Pons (tissue), 1 donor: ENCODE measurements around the gene TRAPPC4.
A peak's percentile ranks its signal among the peaks of the same experiment; 100 is the strongest.
"Not testable (repeated sequence)": the region's sequence is repeated elsewhere in the genome, so short reads cannot be mapped to it uniquely, and the experiment has no call there.

Experiments used
- DNase-seq: peaks from one replicate; pipeline ENCODE4 v3.0.0-alpha.2; 2016; ENCODE audit warnings: low spot score

TRAPPC4 gene

GRCh38 chr11:119014209-119014924 lies 4.2 kb upstream of the TRAPPC4 start:
- no peak for DNase-seq

GRCh38 chr11:119015054-119015611 lies 3.4 kb upstream of the TRAPPC4 start:
- no peak for DNase-seq

- no peak for DNase-seq
Measured at GRCh38 chr11:119016216-119017009, 2.2 kb upstream of the TRAPPC4 start.

- not testable (repeated sequence) for DNase-seq
Measured at GRCh38 chr11:119017377-119017776, 1.2 kb upstream of the TRAPPC4 start.

- DNase-seq, result no peak
Measured at GRCh38 chr11:119019996-119020395, 1.4 kb downstream of the TRAPPC4 start.

GRCh38 chr11:119021631-119022030 lies 3.1 kb downstream of the TRAPPC4 start:
- no peak for DNase-seq

GRCh38 chr11:119023741-119024140 lies 5.2 kb downstream of the TRAPPC4 start:
- no peak for DNase-seq

GRCh38 chr11:119024430-119025098 lies 6.0 kb downstream of the TRAPPC4 start:
- DNase-seq, result no peak

- no peak for DNase-seq
Measured at GRCh38 chr11:119025099-119025473, 6.5 kb downstream of the TRAPPC4 start.

GRCh38 chr11:119025541-119025940 lies 7.0 kb downstream of the TRAPPC4 start:
- no peak for DNase-seq

GRCh38 chr11:119025978-119026766 lies 7.6 kb downstream of the TRAPPC4 start:
- DNase-seq, result no peak

GRCh38 chr11:119026970-119027369 lies 8.4 kb downstream of the TRAPPC4 start:
- no peak for DNase-seq

- DNase-seq, result no peak
Measured at GRCh38 chr11:119027561-119028345, 9.2 kb downstream of the TRAPPC4 start.

- DNase-seq, result no peak
Measured at GRCh38 chr11:119028346-119029068, 9.9 kb downstream of the TRAPPC4 start.

GRCh38 chr11:119029069-119029339 lies 10.4 kb downstream of the TRAPPC4 start:
- no peak for DNase-seq

- peak; percentile 30 for DNase-seq
Measured at GRCh38 chr11:119029340-119030028, 10.9 kb downstream of the TRAPPC4 start.

GRCh38 chr11:119030029-119030328 lies 11.4 kb downstream of the TRAPPC4 start:
- DNase-seq, result no peak

- peak; percentile 98 for DNase-seq
Measured at GRCh38 chr11:119030329-119031047, 11.9 kb downstream of the TRAPPC4 start, which contains the start of gene SLC37A4. SLC37A4 (minus strand) TSS chr11:119030877.

- no peak for DNase-seq
Measured at GRCh38 chr11:119031912-119032280, 13.3 kb downstream of the TRAPPC4 start.
